Measurements from ENCODE around the gene KIF22. TPM values are rescaled to one million over a fixed set of nuclear protein-coding genes. Genes with fewer than 3 reads are reported as not detected.
A peak's percentile ranks its signal among the peaks of the same experiment; 100 is the strongest.

The KIF22 gene
- total and polyA plus RNA-seq, 9 of the 15 experiments (the other 6 are each of a cell fraction or from before 2014, with no cell fraction given), result 8.7 to 232 (median 131) TPM

DNA sequence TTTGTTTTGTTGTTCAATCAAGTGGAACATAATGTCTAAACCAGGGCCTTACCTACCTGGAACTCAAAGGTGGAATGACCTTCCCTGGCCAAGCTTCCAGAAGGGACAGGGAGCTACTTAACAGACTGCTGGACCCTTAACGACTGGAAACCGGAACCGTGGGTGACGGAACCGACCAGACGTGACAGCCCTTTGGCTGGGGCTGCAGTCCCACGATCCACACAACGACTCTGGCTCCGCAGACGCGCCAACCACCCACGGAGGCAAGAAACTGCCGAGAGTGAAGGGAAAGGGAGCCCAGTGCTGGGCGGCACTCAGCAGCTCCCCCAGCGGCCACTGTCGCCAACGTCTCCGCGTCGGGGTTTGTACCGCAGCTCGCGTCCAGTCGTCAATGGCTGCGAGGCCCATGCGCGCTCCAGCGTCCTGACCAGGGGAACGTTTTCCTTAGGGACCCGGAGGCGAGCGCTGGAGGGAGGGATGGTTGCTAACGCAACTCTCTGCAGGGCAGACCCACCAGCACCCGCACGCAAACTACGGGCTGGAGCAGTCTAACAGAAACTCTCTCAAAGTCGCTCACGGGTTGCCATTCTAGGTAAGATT lies 5.5 kb upstream of the KIF22 start (continued):
- TF ChIP-seq, protein P1, sequence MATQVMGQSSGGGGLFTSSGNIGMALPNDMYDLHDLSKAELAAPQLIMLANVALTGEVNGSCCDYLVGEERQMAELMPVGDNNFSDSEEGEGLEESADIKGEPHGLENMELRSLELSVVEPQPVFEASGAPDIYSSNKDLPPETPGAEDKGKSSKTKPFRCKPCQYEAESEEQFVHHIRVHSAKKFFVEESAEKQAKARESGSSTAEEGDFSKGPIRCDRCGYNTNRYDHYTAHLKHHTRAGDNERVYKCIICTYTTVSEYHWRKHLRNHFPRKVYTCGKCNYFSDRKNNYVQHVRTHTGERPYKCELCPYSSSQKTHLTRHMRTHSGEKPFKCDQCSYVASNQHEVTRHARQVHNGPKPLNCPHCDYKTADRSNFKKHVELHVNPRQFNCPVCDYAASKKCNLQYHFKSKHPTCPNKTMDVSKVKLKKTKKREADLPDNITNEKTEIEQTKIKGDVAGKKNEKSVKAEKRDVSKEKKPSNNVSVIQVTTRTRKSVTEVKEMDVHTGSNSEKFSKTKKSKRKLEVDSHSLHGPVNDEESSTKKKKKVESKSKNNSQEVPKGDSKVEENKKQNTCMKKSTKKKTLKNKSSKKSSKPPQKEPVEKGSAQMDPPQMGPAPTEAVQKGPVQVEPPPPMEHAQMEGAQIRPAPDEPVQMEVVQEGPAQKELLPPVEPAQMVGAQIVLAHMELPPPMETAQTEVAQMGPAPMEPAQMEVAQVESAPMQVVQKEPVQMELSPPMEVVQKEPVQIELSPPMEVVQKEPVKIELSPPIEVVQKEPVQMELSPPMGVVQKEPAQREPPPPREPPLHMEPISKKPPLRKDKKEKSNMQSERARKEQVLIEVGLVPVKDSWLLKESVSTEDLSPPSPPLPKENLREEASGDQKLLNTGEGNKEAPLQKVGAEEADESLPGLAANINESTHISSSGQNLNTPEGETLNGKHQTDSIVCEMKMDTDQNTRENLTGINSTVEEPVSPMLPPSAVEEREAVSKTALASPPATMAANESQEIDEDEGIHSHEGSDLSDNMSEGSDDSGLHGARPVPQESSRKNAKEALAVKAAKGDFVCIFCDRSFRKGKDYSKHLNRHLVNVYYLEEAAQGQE (IDR thresholded peaks at IDR 0.05; ENCODE audit: borderline replicate concordance), result peak; percentile 76
- TF ChIP-seq, protein P1 (CRISPR knock-in tag; IDR thresholded peaks at IDR 0.05; ENCODE audit: low read depth), result no peak
- TF ChIP-seq ZNF764 (CRISPR knock-in tag; IDR thresholded peaks at IDR 0.05; ENCODE audit: low read depth) (no peak), TARDBP (IDR thresholded peaks at IDR 0.05) (0 out of 2 replicates have a peak, but pooled peaks have one; percentile 53), SOX6 (IDR thresholded peaks at IDR 0.05) (peak; percentile 42; the same call in 1 of the 2 replicates), NBN (IDR thresholded peaks at IDR 0.05; ENCODE audit: low read depth) (0 out of 2 replicates have a peak, but pooled peaks have one; percentile 22), ZNF24 (IDR thresholded peaks at IDR 0.05) (no peak), MYNN (IDR thresholded peaks at IDR 0.05) (0 out of 2 replicates have a peak, but pooled peaks have one; percentile 13), MYNN (CRISPR knock-in tag; IDR thresholded peaks at IDR 0.05) (no peak), KDM4B (IDR thresholded peaks at IDR 0.05; ENCODE audit: borderline replicate concordance in 2 of 2, low read depth in 1 of 2) (no peak), BDP1 (IDR thresholded peaks at IDR 0.05; ENCODE audit: insufficient read depth, insufficient read length) (no peak), ESRRA (IDR thresholded peaks at IDR 0.05; ENCODE audit: borderline replicate concordance, low read depth) (peak; percentile 54; the same call in 1 of the 2 replicates)
- TF ChIP-seq, protein P2, sequence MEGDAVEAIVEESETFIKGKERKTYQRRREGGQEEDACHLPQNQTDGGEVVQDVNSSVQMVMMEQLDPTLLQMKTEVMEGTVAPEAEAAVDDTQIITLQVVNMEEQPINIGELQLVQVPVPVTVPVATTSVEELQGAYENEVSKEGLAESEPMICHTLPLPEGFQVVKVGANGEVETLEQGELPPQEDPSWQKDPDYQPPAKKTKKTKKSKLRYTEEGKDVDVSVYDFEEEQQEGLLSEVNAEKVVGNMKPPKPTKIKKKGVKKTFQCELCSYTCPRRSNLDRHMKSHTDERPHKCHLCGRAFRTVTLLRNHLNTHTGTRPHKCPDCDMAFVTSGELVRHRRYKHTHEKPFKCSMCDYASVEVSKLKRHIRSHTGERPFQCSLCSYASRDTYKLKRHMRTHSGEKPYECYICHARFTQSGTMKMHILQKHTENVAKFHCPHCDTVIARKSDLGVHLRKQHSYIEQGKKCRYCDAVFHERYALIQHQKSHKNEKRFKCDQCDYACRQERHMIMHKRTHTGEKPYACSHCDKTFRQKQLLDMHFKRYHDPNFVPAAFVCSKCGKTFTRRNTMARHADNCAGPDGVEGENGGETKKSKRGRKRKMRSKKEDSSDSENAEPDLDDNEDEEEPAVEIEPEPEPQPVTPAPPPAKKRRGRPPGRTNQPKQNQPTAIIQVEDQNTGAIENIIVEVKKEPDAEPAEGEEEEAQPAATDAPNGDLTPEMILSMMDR (IDR thresholded peaks at IDR 0.05 in 2 of 3, conservative IDR thresholded peaks at IDR 0.05 in 1 of 3; ENCODE audit: insufficient read depth in 2 of 3, low read depth in 1 of 3, low read length in 3 of 3), result peak; percentile 80 to 91 (median 88)
- TF ChIP-seq, protein P3, sequence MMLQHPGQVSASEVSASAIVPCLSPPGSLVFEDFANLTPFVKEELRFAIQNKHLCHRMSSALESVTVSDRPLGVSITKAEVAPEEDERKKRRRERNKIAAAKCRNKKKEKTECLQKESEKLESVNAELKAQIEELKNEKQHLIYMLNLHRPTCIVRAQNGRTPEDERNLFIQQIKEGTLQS (IDR thresholded peaks at IDR 0.05), result no peak
- TF ChIP-seq, protein P3 (CRISPR knock-in tag; conservative IDR thresholded peaks at IDR 0.05), result no peak
- TF ChIP-seq, protein P4, sequence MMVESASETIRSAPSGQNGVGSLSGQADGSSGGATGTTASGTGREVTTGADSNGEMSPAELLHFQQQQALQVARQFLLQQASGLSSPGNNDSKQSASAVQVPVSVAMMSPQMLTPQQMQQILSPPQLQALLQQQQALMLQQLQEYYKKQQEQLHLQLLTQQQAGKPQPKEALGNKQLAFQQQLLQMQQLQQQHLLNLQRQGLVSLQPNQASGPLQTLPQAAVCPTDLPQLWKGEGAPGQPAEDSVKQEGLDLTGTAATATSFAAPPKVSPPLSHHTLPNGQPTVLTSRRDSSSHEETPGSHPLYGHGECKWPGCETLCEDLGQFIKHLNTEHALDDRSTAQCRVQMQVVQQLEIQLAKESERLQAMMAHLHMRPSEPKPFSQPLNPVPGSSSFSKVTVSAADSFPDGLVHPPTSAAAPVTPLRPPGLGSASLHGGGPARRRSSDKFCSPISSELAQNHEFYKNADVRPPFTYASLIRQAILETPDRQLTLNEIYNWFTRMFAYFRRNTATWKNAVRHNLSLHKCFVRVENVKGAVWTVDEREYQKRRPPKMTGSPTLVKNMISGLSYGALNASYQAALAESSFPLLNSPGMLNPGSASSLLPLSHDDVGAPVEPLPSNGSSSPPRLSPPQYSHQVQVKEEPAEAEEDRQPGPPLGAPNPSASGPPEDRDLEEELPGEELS (CRISPR knock-in tag; IDR thresholded peaks at IDR 0.05; ENCODE audit: borderline replicate concordance), result no peak

All from K562 (cell line).